Spleen (tissue), 11 donors: ENCODE results near the gene PXDN. TPM values are rescaled to one million over a fixed set of nuclear protein-coding genes. Genes with fewer than 3 reads are reported as not detected.

Source experiments
- DNase-seq: peaks from one replicate; pipeline ENCODE4 v3.0.0-alpha.2; 2020
- H3K27ac ChIP-seq, 8 donors: fragments of 200-600 bp; sonication (generic) in 7 of 8; 1 replicate in 4 of 8; 2 replicates in 4 of 8; pipeline versions ENCODE4 v1.5.0 to v1.8.0; 2016 to 2021; ENCODE audit warnings: inconsistent platforms in 4 of 8, mild to moderate bottlenecking in 4 of 8, moderate library complexity in 1 of 8
- H3K27me3 ChIP-seq, 7 donors: fragments of 200-600 bp; sonication (generic) in 6 of 7; replicated peaks in 1 of 7; 1 replicate in 4 of 7; 2 replicates in 3 of 7; pipeline versions ENCODE4 v1.5.0 to v1.8.0; 2016 to 2021; ENCODE audit warnings: inconsistent platforms in 3 of 7, mild to moderate bottlenecking in 1 of 7
- H3K36me3 ChIP-seq, 6 donors: fragments of 200-600 bp; sonication (generic) in 5 of 6; 1 replicate in 4 of 6; 2 replicates in 2 of 6; pipeline versions ENCODE4 v1.5.0 to v1.8.0; 2016 to 2021; ENCODE audit warnings: inconsistent platforms in 2 of 6
- H3K4me1 ChIP-seq, 6 donors: fragments of 200-600 bp; sonication (generic) in 5 of 6; 1 replicate in 3 of 6; 2 replicates in 3 of 6; pipeline versions ENCODE4 v1.5.0 to v1.8.0; 2016 to 2021; ENCODE audit warnings: inconsistent platforms in 3 of 6
- H3K4me3 ChIP-seq, 8 donors: fragments of 200-600 bp; sonication (generic) in 7 of 8; 1 replicate in 4 of 8; 2 replicates in 4 of 8; pipeline versions ENCODE4 v1.5.0 to v1.8.0; 2016 to 2021; ENCODE audit warnings: inconsistent platforms in 4 of 8, mild to moderate bottlenecking in 4 of 8, moderate library complexity in 2 of 8
- H3K9me3 ChIP-seq, 8 donors: fragments of 200-600 bp; sonication (generic) in 7 of 8; 1 replicate in 4 of 8; 2 replicates in 4 of 8; pipeline versions ENCODE4 v1.5.0 to v1.8.0; 2016 to 2021; ENCODE audit warnings: inconsistent platforms in 4 of 8
- POLR2A ChIP-seq, 3 donors: fragments of 450-650 bp; IDR thresholded peaks; one replicate each; pipeline ENCODE4 v1.5.1; 2017; ENCODE audit warnings: antibody characterized with exemption in 3 of 3, mild to moderate bottlenecking in 1 of 3
- POLR2AphosphoS5 ChIP-seq, 3 donors: sonication (generic); formaldehyde crosslinking; IDR thresholded peaks; one replicate each; pipeline ENCODE4 v1.5.1; 2017; ENCODE audit warnings: antibody characterized with exemption in 3 of 3
- WGBS, 5 donors: extraction: QIAGEN DNeasy Blood & Tissue Kit in 3 of 5; methylation state at CpG; one replicate each; pipeline versions ENCODE4 v1.1.5 to v1.1.7; 2013 to 2018; 5-methylcytosine and 5-hydroxymethylcytosine counted together
- intact Hi-C: fragments of 100-400 bp; cut with DNase I; formaldehyde crosslinking; loops from one replicate; pipeline ENCODE4 v1.15.0; 2023; ENCODE audit warnings: low total_unique reads
- polyA plus RNA-seq, 3 donors: library from polyadenylated mRNA; stranded (reverse); fragments of 200-250 nt; gene quantifications; one replicate each; pipeline ENCODE4 v1.2.1, GENCODE V29; 2013
- total RNA-seq, 7 donors: library from RNA; depleted of rRNA in 3 of 7; stranded (reverse); fragments of >200 nt in 3 of 7; fragmentation: NEBNext Ultra II Directional in 4 of 7; extraction: Animal tissue kit (Norgen Biotek cat#: 25700) in 4 of 7; gene quantifications; one replicate each; pipeline versions ENCODE4 v1.1.0 to v1.2.1, GENCODE V29; 2016 to 2021
- TF ChIP-seq, protein P1 (sequence below), 11 experiments: fragments of 200-600 bp in 7 of 11; fragments of 450-650 bp in 4 of 11; sonication (generic) in 4 of 11; IDR thresholded peaks in 8 of 11; conservative IDR thresholded peaks in 3 of 11; 1 replicate in 7 of 11; 2 replicates in 4 of 11; pipeline versions ENCODE4 v1.4.0 to v1.8.0; 2016 to 2021; ENCODE audit warnings: antibody characterized with exemption in 11 of 11, inconsistent platforms in 4 of 11, mild to moderate bottlenecking in 1 of 11
- donor health status: healthy with polysubstance abuse.
- donor health status: DM: no; HTN: no; CAD: no; lungs with moderate emphysema.
- donor health status: DM: no; HTN: no; CAD: no.
- donor health status: Bipolar disorder and iron deficiency.
- donor health status: healthy.
- donor health status: DM: no; HTN: no; CAD: no.
- donor health status: DM: yes; HTN: yes; CAD: no.

The PXDN gene
- total and polyA plus RNA-seq, 10 donors: 1.9 to 49.3 (median 30.8) TPM

DNA sequence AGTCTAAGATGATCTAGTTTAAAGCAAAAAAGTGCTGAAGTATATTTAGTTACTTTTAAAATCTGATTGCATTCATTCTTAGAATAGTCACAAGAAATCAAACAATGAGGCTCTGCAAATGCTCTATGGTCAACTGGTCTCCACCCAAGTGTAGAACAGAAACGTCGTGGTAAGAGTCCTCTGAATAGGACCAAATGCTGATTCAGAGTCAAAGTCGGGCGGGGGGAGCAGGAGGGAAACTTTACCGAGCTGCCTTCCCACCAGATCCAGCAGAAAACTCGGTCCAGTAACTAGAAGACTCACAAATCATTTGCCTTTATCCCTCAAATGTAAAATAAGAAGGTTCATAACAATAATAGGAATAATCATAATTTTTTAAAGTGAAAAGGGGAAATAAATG, 46.2 kb upstream of the PXDN start:
- H3K27me3 ChIP-seq: peaks cover 0 to 4% (median 0%) of the 10 kb centered on the region in 7 donors
- WGBS, 5 donors: 69 to 84% (median 71%) methylated on average over 6 of the region's 6 CpGs
- H3K4me1 ChIP-seq: no peaks in the 10 kb centered on the region
- H3K27ac ChIP-seq: no peak overlapping the region
- DNase-seq: no peak
- no peak for TF ChIP-seq POLR2A (IDR thresholded peaks at IDR 0.05)
- TF ChIP-seq POLR2AphosphoS5 (IDR thresholded peaks at IDR 0.05): no peak
- TF ChIP-seq, protein P1, sequence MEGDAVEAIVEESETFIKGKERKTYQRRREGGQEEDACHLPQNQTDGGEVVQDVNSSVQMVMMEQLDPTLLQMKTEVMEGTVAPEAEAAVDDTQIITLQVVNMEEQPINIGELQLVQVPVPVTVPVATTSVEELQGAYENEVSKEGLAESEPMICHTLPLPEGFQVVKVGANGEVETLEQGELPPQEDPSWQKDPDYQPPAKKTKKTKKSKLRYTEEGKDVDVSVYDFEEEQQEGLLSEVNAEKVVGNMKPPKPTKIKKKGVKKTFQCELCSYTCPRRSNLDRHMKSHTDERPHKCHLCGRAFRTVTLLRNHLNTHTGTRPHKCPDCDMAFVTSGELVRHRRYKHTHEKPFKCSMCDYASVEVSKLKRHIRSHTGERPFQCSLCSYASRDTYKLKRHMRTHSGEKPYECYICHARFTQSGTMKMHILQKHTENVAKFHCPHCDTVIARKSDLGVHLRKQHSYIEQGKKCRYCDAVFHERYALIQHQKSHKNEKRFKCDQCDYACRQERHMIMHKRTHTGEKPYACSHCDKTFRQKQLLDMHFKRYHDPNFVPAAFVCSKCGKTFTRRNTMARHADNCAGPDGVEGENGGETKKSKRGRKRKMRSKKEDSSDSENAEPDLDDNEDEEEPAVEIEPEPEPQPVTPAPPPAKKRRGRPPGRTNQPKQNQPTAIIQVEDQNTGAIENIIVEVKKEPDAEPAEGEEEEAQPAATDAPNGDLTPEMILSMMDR (IDR thresholded peaks at IDR 0.05 in 8 of 11, conservative IDR thresholded peaks at IDR 0.05 in 3 of 11): no peak
- H3K9me3 ChIP-seq: no peaks in the 10 kb centered on the region
- H3K36me3 ChIP-seq: no peaks in the 10 kb centered on the region
- no peak overlapping the region for H3K4me3 ChIP-seq
- intact Hi-C loops: no loop called here

DNA sequence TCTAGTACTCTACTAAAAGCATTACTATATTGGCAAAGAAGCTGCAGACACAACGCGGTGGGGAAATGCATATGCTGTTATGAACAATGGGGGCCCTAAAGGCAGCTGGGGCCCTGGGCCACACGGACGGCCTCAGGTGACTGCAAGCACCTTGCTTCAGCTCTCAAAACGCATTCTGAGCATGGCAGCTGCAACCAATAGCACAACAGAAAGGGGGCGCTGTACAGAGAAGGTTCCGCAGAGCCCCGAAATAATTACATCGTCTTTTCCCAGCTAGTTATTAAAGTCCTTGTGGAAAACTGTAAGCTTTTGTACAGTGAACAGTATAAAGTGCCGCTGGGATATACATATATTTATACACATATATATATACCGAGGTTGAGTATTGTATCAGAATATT, 45.3 kb upstream of the PXDN start:
- Histone ChIP-seq H3K36me3 (no peaks in the 10 kb centered on the region), H3K4me3 (no peak overlapping the region), H3K9me3 (no peaks in the 10 kb centered on the region), H3K4me1 (no peaks in the 10 kb centered on the region), H3K27ac (no peak overlapping the region), H3K27me3 (peaks cover 0 to 4% (median 0%) of the 10 kb centered on the region in 7 donors)
- no peak for DNase-seq
- no peak for TF ChIP-seq POLR2AphosphoS5 (IDR thresholded peaks at IDR 0.05)
- TF ChIP-seq, protein P1 (IDR thresholded peaks at IDR 0.05 in 8 of 11, conservative IDR thresholded peaks at IDR 0.05 in 3 of 11): no peak
- no peak for TF ChIP-seq POLR2A (IDR thresholded peaks at IDR 0.05)
- intact Hi-C loops: no loop called here
- WGBS, 5 donors: 91 to 95% (median 92%) methylated on average over 11 of the region's 11 CpGs

DNA sequence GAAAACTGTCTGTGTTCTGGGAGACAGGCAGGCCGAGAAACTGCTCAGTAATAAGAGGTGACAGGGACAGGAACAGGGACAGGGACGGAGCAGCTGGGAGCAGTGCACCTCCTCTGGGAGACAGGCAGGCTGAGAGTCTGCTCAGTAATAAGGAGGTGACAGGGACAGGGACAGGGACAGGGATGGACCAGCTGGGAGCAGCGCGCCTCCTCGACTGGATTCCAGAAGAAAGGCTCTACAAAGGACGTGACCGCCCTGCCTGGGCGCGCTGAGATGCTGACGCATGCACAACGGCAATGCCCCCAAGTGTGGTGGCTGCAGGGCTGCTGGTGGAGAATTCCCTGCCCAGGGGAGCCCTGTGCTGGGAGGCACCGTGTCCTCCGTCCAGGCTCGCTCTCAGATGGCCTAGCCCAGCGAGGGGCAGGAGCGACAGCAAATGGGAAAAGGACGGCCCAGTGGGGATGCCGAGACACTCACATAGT, 44.2 kb upstream of the PXDN start:
- H3K9me3 ChIP-seq: no peaks in the 10 kb centered on the region
- no peak for TF ChIP-seq POLR2A (IDR thresholded peaks at IDR 0.05)
- TF ChIP-seq POLR2AphosphoS5 (IDR thresholded peaks at IDR 0.05): no peak
- TF ChIP-seq, protein P1 (IDR thresholded peaks at IDR 0.05 in 8 of 11, conservative IDR thresholded peaks at IDR 0.05 in 3 of 11): no peak
- 88 to 93% (median 93%) methylated on average over 18 of the region's 18 CpGs for WGBS, 5 donors
- H3K36me3 ChIP-seq: no peaks in the 10 kb centered on the region
- no peaks in the 10 kb centered on the region for H3K4me1 ChIP-seq
- H3K4me3 ChIP-seq: no peak overlapping the region
- no peak overlapping the region for H3K27ac ChIP-seq
- H3K27me3 ChIP-seq: peaks cover 0 to 4% (median 0%) of the 10 kb centered on the region in 7 donors
- peak; percentile 64 for DNase-seq
- intact Hi-C loops: no loop called here

DNA sequence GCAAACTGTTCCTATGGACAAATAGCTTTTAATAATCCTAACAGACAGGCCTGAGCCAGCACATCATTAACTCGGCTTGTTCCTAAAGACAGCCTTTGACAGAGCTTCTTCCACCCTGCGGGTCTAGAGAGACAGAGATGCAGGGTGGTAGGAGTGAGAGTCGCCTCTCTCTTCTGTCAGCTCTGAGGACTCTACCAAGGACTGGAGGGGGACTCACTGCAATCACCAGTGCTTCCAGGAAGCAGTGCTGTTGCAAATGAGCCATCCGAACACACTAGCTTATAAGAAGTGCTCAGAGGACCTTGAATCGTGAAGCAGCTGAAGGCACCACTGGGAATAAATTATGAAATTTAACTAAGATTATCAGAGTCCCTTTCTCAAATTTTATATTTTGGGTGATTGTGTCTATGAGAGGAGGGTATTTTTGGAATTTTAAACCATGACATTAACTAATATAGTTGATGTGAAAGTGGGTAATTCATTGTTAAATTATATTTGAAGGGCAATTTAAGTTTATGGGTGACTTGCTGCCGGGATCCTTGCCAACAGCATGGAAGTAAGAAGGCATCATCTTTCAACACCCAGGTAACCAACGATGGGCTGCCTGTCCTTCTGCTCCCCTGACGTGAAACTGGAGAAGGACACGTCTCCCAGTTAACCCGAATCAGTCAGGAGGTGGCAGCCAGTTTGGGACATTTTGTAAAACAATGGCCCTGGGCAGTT, 43.6 kb upstream of the PXDN start:
- H3K27me3 ChIP-seq: peaks cover 0 to 4% (median 0%) of the 10 kb centered on the region in 7 donors
- no peak overlapping the region for H3K27ac ChIP-seq
- DNase-seq: no peak
- H3K4me1 ChIP-seq: no peaks in the 10 kb centered on the region
- H3K36me3 ChIP-seq: no peaks in the 10 kb centered on the region
- H3K9me3 ChIP-seq: no peaks in the 10 kb centered on the region
- no peak for TF ChIP-seq POLR2A (IDR thresholded peaks at IDR 0.05)
- intact Hi-C loops: no loop called here
- 78 to 87% (median 84%) methylated on average over 10 of the region's 10 CpGs for WGBS, 5 donors
- no peak overlapping the region for H3K4me3 ChIP-seq
